HL-60/S4 (cell line): ENCODE data around the gene RTRAF.

Experiments
- in situ Hi-C: fragments of 300-500 bp; cut with MboI; formaldehyde crosslinking; loops from 2 replicates; pipeline ENCODE4 v1.14.3; 2022; ENCODE audit warnings: low sequenced_read_pairs

RTRAF gene

GRCh38 chr14:52048641-52049204, 59.4 kb downstream of the RTRAF start:
- in situ Hi-C loops = no loop called here

- in situ Hi-C loops = no loop called here
These were observed 59.9 kb downstream of the RTRAF start for GRCh38 chr14:52049271-52049670.

GRCh38 chr14:52049721-52050588, 60.6 kb downstream of the RTRAF start:
- in situ Hi-C loops = no loop called here

- in situ Hi-C loops = no loop called here
These were observed 61.9 kb downstream of the RTRAF start for GRCh38 chr14:52051251-52051650.

GRCh38 chr14:52051871-52052270, 62.5 kb downstream of the RTRAF start:
- in situ Hi-C loops = no loop called here

- in situ Hi-C loops = no loop called here
These were observed 63.1 kb downstream of the RTRAF start for GRCh38 chr14:52052288-52052943.

- in situ Hi-C loops = no loop called here
These were observed 63.7 kb downstream of the RTRAF start for GRCh38 chr14:52053044-52053443.

GRCh38 chr14:52054678-52055077, 65.3 kb downstream of the RTRAF start:
- in situ Hi-C loops = no loop called here

- in situ Hi-C loops = no loop called here
These were observed 65.8 kb downstream of the RTRAF start for GRCh38 chr14:52055167-52055566.

- in situ Hi-C loops = no loop called here
These were observed 69.0 kb downstream of the RTRAF start for GRCh38 chr14:52058341-52058740.

- in situ Hi-C loops = no loop called here
These were observed 70.3 kb downstream of the RTRAF start for GRCh38 chr14:52059649-52060048.

GRCh38 chr14:52060080-52060479, 70.7 kb downstream of the RTRAF start:
- in situ Hi-C loops = no loop called here
